H1 (cell line): Measurements from ENCODE around the gene NFIA. TPM values are rescaled to one million over a fixed set of nuclear protein-coding genes. Genes with fewer than 3 reads are reported as not detected.
A peak's percentile ranks its signal among the peaks of the same experiment; 100 is the strongest.
"Not testable (repeated sequence)": the region's sequence is repeated elsewhere in the genome, so short reads cannot be mapped to it uniquely, and the experiment has no call there.

Experiments used
- CTCF ChIA-PET: fragments of 300-600 bp; sonication (Branson Sonifier 250); formaldehyde crosslinking; loops from one replicate; lab custom pipeline; 2021; ENCODE audit not compliant: partially characterized antibody; lab: Charles Lee
- POLR2A ChIA-PET: fragments of 300-600 bp; sonication (Branson Sonifier 250); formaldehyde crosslinking; loops from one replicate; lab custom pipeline; 2021; ENCODE audit warnings: inconsistent platforms; ENCODE audit not compliant: partially characterized antibody; lab: Charles Lee
- DNase-seq, 2 experiments: peaks; one replicate each; pipeline versions ENCODE4 v3.0.0 to v3.0.0-alpha.2; 2010 to 2022; ENCODE audit warnings: low spot score in 2 of 2, low read depth in 1 of 2, mixed read lengths in 1 of 2
- FAIRE-seq: peaks from 2 replicates; lab custom pipeline; 2011; peaks lifted over from hg19 to GRCh38; lab: Jason Lieb, UNC
- H2AFZ ChIP-seq: 2 replicates; pipeline ENCODE4 v1.8.1; 2012; ENCODE audit warnings: low read length, inconsistent platforms
- H2AK5ac ChIP-seq: 2 replicates; pipeline ENCODE4 v1.6.1; 2013; ENCODE audit warnings: low read depth, low read length
- H2BK120ac ChIP-seq: replicated peaks from 2 replicates; pipeline ENCODE3; 2013; ENCODE audit warnings: low read depth, low read length, inconsistent platforms
- H2BK12ac ChIP-seq: 2 replicates; pipeline ENCODE4 v1.6.1; 2013; ENCODE audit warnings: low read depth, low read length
- H2BK15ac ChIP-seq: 2 replicates; pipeline ENCODE4 v1.6.1; 2013; ENCODE audit warnings: low read length
- H2BK20ac ChIP-seq: 2 replicates; pipeline ENCODE4 v1.6.1; 2013; ENCODE audit warnings: low read length
- H2BK5ac ChIP-seq: 2 replicates; pipeline ENCODE4 v1.6.1; 2013; ENCODE audit warnings: low read depth, low read length
- H3K14ac ChIP-seq: 2 replicates; pipeline ENCODE4 v1.6.1; 2013; ENCODE audit warnings: inconsistent platforms; ENCODE audit not compliant: insufficient read length
- H3K18ac ChIP-seq: 2 replicates; pipeline ENCODE4 v1.6.1; 2013; ENCODE audit warnings: low read length; ENCODE audit errors: extremely low read depth
- H3K23ac ChIP-seq: 2 replicates; pipeline ENCODE4 v1.6.1; 2013; ENCODE audit warnings: inconsistent platforms; ENCODE audit not compliant: insufficient read length
- H3K23me2 ChIP-seq: 2 replicates; pipeline ENCODE4 v1.6.1; 2013; ENCODE audit warnings: low read depth, low read length
- H3K27ac ChIP-seq: 2 replicates; pipeline ENCODE4 v1.6.1; 2011; ENCODE audit warnings: low read depth, low read length, inconsistent platforms
- H3K27me3 ChIP-seq, 4 experiments: replicated peaks in 1 of 4; 1 replicate in 1 of 4; 2 replicates in 3 of 4; pipeline versions ENCODE4 v1.6.1 to v1.8.1; 2011 to 2013; ENCODE audit warnings: low read length in 3 of 4, mild to moderate bottlenecking in 3 of 4, inconsistent platforms in 2 of 4, mixed read lengths in 2 of 4, moderate library complexity in 1 of 4; ENCODE audit not compliant: control insufficient read depth in 3 of 4, insufficient read depth in 3 of 4; ENCODE audit errors: extremely low read depth in 1 of 4
- H3K36me3 ChIP-seq, 4 experiments: 2 replicates each; pipeline versions ENCODE4 v1.6.1 to v1.8.1; 2011 to 2013; ENCODE audit warnings: mild to moderate bottlenecking in 4 of 4, low read length in 3 of 4, moderate library complexity in 2 of 4, control low read depth in 1 of 4, inconsistent platforms in 1 of 4; ENCODE audit not compliant: insufficient read depth in 4 of 4, control insufficient read depth in 2 of 4
- H3K4ac ChIP-seq: replicated peaks from 2 replicates; pipeline ENCODE3; 2013; ENCODE audit warnings: low read length, low read depth, mixed read lengths, inconsistent platforms; ENCODE audit not compliant: insufficient read length
- H3K4me1 ChIP-seq, 4 experiments: replicated peaks in 1 of 4; 1 replicate in 1 of 4; 2 replicates in 3 of 4; pipeline versions ENCODE4 v1.6.1 to v1.8.1; 2011 to 2013; ENCODE audit warnings: low read length in 3 of 4, inconsistent platforms in 2 of 4, mixed read lengths in 1 of 4; ENCODE audit not compliant: insufficient read depth in 4 of 4, control insufficient read depth in 3 of 4
- H3K4me2 ChIP-seq, 2 experiments: 2 replicates each; pipeline versions ENCODE4 v1.6.1 to v1.8.1; 2011 to 2013; ENCODE audit warnings: low read depth in 2 of 2, low read length in 2 of 2, control low read depth in 1 of 2, inconsistent platforms in 1 of 2, mild to moderate bottlenecking in 1 of 2; ENCODE audit not compliant: insufficient read depth in 1 of 2
- H3K4me3 ChIP-seq, 4 experiments: fragments of 200-600, 300-600 bp in 1 of 4; sonication (generic), shearing (Covaris generic), sonication (Bioruptor Twin) in 1 of 4; 2 replicates each; pipeline versions ENCODE4 v1.5.1 to v1.8.1; 2011 to 2016; ENCODE audit warnings: low read length in 4 of 4, low read depth in 3 of 4, control low read depth in 2 of 4, inconsistent platforms in 2 of 4, mild to moderate bottlenecking in 2 of 4, mixed read lengths in 1 of 4, moderate library complexity in 1 of 4; ENCODE audit not compliant: insufficient read depth in 2 of 4; ENCODE audit errors: extremely low read depth in 1 of 4
- H3K56ac ChIP-seq: replicated peaks from 2 replicates; pipeline ENCODE3; 2013; ENCODE audit warnings: low read depth, mild to moderate bottlenecking, mixed read lengths, low read length, inconsistent platforms; ENCODE audit not compliant: insufficient read length
- H3K79me1 ChIP-seq: 2 replicates; pipeline ENCODE4 v1.6.1; 2013; ENCODE audit warnings: low read depth, low read length, control low read depth
- H3K79me2 ChIP-seq, 2 experiments: 2 replicates each; pipeline versions ENCODE4 v1.6.1 to v1.8.1; 2012 to 2013; ENCODE audit warnings: low read length in 2 of 2, mild to moderate bottlenecking in 2 of 2, inconsistent platforms in 1 of 2; ENCODE audit not compliant: insufficient read depth in 2 of 2, control insufficient read depth in 1 of 2
- H3K9ac ChIP-seq, 4 experiments: replicated peaks in 1 of 4; 1 replicate in 1 of 4; 2 replicates in 3 of 4; pipeline versions ENCODE4 v1.6.1 to v1.8.1; 2011 to 2013; ENCODE audit warnings: low read depth in 3 of 4, low read length in 3 of 4, control low read depth in 2 of 4, mild to moderate bottlenecking in 2 of 4, moderate library complexity in 2 of 4, inconsistent platforms in 1 of 4; ENCODE audit errors: extremely low read depth in 1 of 4
- H3K9me3 ChIP-seq, 2 experiments: 2 replicates each; pipeline versions ENCODE4 v1.6.1 to v1.8.1; 2012 to 2013; ENCODE audit warnings: mild to moderate bottlenecking in 2 of 2, moderate library complexity in 2 of 2, control low read depth in 1 of 2, inconsistent platforms in 1 of 2, low read depth in 1 of 2, low read length in 1 of 2, mixed read lengths in 1 of 2; ENCODE audit not compliant: insufficient read depth in 2 of 2
- H4K20me1 ChIP-seq, 2 experiments: replicated peaks in 1 of 2; 2 replicates each; pipeline versions ENCODE3 to v1.8.1; 2011 to 2013; ENCODE audit warnings: inconsistent platforms in 2 of 2, low read length in 2 of 2, mild to moderate bottlenecking in 1 of 2; ENCODE audit not compliant: insufficient read depth in 2 of 2, control insufficient read depth in 1 of 2
- H4K5ac ChIP-seq: 2 replicates; pipeline ENCODE4 v1.6.1; 2013; ENCODE audit warnings: low read length, low read depth, mixed read lengths, inconsistent platforms; ENCODE audit not compliant: insufficient read length
- H4K8ac ChIP-seq: 2 replicates; pipeline ENCODE4 v1.8.0; 2013; ENCODE audit warnings: mild to moderate bottlenecking, moderate library complexity, low read length, inconsistent platforms; ENCODE audit not compliant: insufficient read depth; ENCODE audit errors: extremely low read depth
- H4K91ac ChIP-seq: replicated peaks from 2 replicates; pipeline ENCODE3; 2013; ENCODE audit warnings: low read length, mixed read lengths, inconsistent platforms; ENCODE audit not compliant: insufficient read length
- MAFK ChIP-seq: IDR thresholded peaks from 2 replicates; pipeline ENCODE4 v1.6.1; 2012; ENCODE audit warnings: low read depth, mild to moderate bottlenecking, improper control_type of control experiment, low read length
- RAD21 ChIP-seq, 2 experiments: IDR thresholded peaks in 1 of 2; conservative IDR thresholded peaks in 1 of 2; 2 replicates each; pipeline ENCODE4 v1.6.1; 2011; ENCODE audit warnings: low read depth in 2 of 2, low read length in 2 of 2, improper control_type of control experiment in 1 of 2, inconsistent platforms in 1 of 2, mild to moderate bottlenecking in 1 of 2, moderate library complexity in 1 of 2
- WGBS, 2 experiments: shearing (Covaris generic) in 1 of 2; methylation state at CpG; one replicate each; pipeline versions ENCODE4 v1.1.6 to v1.1.7; 2013 to 2015; ENCODE audit warnings: low lambda C conversion rate in 2 of 2, mixed read lengths in 2 of 2, inconsistent platforms in 1 of 2, low coverage in 1 of 2, missing lambda C conversion rate in 1 of 2; ENCODE audit not compliant: insufficient replicate concordance in 2 of 2, insufficient coverage in 1 of 2, insufficient read length in 1 of 2; ENCODE audit errors: extremely low coverage in 1 of 2, missing lambda C conversion rate in 1 of 2; 5-methylcytosine and 5-hydroxymethylcytosine counted together
- polyA plus RNA-seq, 7 experiments: library from polyadenylated mRNA; depleted of rRNA in 3 of 7; stranded (reverse) in 5 of 7; unstranded in 2 of 7; fragments of >200 nt in 5 of 7; fragments of 200-250 nt in 2 of 7; gene quantifications; 1 replicate in 5 of 7; 2 replicates in 1 of 7; 4 replicates in 1 of 7; pipeline versions ENCODE4 v1.2.1 to v1.2.3, GENCODE V29; 2011 to 2013; ENCODE audit warnings: missing spikeins in 2 of 7, mixed read lengths in 2 of 7
- total RNA-seq: library from RNA; stranded (reverse); fragmentation: NEBNext Ultra II Directional; extraction: Animal tissue kit (Norgen Biotek cat#: 25700); gene quantifications from 2 replicates; pipeline ENCODE4 v1.2.1, GENCODE V29; 2021

Gene NFIA
- total and polyA plus RNA-seq, 2 of the 8 experiments (the other 6 are each of a cell fraction or from before 2014, with no cell fraction given) = 1.8 to 2.3 TPM

GRCh38 chr1:61061601-61062000 is 20.8 kb upstream of the NFIA start:
- H3K4ac ChIP-seq, H3K27ac ChIP-seq, H2BK12ac ChIP-seq, H3K23me2 ChIP-seq, H3K4me2 ChIP-seq, H3K4me1 ChIP-seq, H3K23ac ChIP-seq, H3K18ac ChIP-seq, H4K20me1 ChIP-seq, H3K36me3 ChIP-seq, H2BK120ac ChIP-seq, H3K14ac ChIP-seq, H3K9me3 ChIP-seq, H2BK15ac ChIP-seq, H2BK20ac ChIP-seq, H2BK5ac ChIP-seq, H4K5ac ChIP-seq, H3K79me1 ChIP-seq, H2AFZ ChIP-seq, H4K8ac ChIP-seq: not testable (repeated sequence)
- CTCF ChIA-PET = interaction anchor here (0.6 to 1.2 kb wide), 5 partner anchors 11 to 786 kb away, joined by 3 to 4 read pairs (median 3); no protein-coding TSS in a partner anchor
- peaks cover 6 to 14% (median 10%) of the 10 kb centered on the region in 4 experiments; a peak in 6 of 7 replicates for H3K27me3 ChIP-seq
- peak; percentile 66 for TF ChIP-seq MAFK
- TF ChIP-seq RAD21 (IDR thresholded peaks at IDR 0.05 in 1 of 2, conservative IDR thresholded peaks at IDR 0.05 in 1 of 2; ENCODE audit: low read depth in 2 of 2, low read length in 2 of 2) = peak in 1 of 2 experiments; percentile 12; a peak in 1 of 4 replicates
- TF ChIP-seq, all 59 proteins: peak for 2; not testable (repeated sequence) for 57
- not testable (repeated sequence) for H2AK5ac ChIP-seq, DNase-seq, H3K79me2 ChIP-seq, H4K91ac ChIP-seq, H3K9ac ChIP-seq, FAIRE-seq, H3K56ac ChIP-seq, H3K4me3 ChIP-seq
- WGBS, 2 experiments = 95% methylated on average over 4 of the region's 4 CpGs; no CpG with 5 or more reads in 1 of the 2 experiments
- POLR2A ChIA-PET = interaction anchor here (1.1 to 2.4 kb wide), 2 partner anchors 16 to 20 kb away, joined by 3 to 12 read pairs; no protein-coding TSS in a partner anchor
